Esophagus mucosa (tissue), 1 donor: ENCODE results near the gene SORBS1. TPM values are rescaled to one million over a fixed set of nuclear protein-coding genes. Genes with fewer than 3 reads are reported as not detected.
A peak's percentile ranks its signal among the peaks of the same experiment; 100 is the strongest.

Experiments used
- ATAC-seq: fragments of 200-7000 bp; cut with Tn5 transposase; one replicate; pipeline ENCODE4 v1.9.1; 2020
- total RNA-seq: library from RNA; stranded (reverse); gene quantifications from one replicate; pipeline ENCODE4 v1.2.4, GENCODE V29; 2023
- donor health status: DM: yes; HTN: yes; CAD: no.

The SORBS1 gene
- total RNA-seq, 1 donor from 2014 or later: 23.2 TPM

DNA sequence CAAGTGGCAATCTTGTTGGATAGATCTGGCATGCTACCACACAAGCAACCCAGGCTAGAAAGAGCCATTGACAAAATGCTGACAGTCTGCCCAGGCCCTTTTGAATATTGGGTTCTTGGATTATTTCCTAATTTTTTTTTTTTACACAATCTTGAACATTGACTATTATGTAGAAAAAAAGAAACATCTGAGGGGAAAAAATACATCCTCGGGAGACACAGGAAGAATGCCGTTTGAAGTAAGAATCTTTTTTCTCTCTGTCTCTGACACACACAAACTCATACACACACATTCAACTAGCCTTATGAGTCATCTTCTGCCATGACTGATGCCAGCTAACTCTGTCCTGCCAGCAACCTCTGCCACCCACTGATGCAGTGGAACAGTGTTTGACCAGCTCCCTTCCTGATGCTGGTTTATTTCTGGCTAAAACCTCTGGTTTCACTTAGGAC is 47.2 kb downstream of the SORBS1 start:
- ATAC-seq: peak; percentile 81

DNA sequence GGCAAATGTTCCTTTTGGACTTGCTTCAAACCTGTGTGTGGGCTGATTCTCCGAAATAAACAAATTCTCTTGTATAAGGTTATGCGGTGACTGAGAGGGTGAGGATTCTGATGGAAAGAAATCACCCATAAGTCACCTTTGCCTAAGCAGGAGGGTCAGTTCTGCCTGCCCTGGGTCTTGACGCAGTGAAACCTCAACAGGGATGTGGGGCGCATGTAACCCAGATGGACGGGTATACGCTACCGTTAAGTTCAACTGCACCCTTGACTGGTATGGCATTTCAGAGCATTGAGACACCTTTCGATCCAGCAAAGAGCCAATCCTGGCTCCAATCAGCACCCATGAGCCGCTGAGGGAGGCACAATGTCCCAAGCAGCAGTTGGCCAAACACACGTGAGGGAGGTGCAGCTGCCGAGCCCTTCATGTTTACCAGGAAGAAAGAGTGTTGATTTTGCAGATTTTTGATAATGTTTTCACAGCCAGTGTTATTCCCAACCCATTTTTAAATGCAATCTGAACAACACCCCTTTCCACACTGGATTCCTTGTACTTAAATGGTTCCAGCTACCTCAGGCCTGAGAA is 48.1 kb downstream of the SORBS1 start:
- ATAC-seq: no peak

DNA sequence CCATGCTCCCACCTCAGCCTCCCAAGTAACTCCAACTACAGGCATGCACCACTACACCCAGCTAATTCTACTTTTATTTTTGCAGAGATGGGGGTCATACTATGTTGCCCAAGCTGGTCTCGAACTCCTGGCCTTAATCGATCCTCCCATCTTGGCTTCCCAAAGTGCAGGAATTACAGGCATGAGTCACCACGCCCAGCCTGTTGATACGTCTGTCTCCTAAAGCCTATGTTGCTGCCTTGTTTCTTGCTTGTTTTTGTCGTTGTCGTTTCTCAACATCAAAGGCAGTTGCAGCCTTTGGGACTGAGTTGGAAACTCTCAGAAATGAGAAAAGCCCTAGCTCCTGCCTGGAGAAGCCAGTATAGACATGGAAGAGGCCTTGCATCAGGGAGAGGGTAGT is 49.9 kb downstream of the SORBS1 start:
- ATAC-seq: no peak

DNA sequence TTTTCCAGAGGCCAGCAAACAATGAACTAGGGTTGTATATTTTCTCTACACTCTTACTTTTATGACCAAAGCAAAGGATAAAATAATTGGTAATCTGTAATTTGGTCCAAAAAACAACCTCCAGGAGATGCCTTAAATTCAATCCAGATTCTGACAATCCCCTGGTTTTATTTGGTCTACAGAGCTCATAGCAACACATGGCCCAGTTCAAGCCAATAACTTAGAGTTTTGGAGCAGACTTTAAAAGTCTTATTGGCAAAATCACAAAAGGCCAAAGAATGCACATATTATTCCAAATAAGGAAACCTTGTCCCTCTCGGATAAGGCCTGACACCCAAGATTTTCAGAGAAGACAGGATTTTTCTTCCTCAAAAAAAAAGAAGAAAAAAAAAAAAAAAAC is 51.9 kb downstream of the SORBS1 start:
- ATAC-seq: no peak

DNA sequence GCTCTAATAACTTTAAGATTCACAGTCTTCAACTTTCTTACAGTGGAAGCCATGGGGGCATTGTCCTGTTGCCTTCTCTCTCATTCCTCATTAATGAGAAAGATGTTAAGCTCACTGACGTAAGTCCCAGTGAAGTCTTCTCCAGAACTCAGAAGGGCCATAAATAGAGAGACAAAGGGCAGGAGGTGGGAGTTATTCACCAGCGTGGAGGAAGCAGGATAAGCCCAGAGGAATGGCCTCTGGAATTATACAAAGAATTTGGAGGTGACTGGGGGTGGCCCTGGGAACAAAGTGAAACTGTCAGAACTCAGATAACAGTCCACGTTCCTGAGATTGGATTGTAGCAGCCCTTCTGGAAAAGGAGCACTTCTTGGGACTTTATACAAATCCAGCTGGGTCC is 52.4 kb downstream of the SORBS1 start:
- no peak for ATAC-seq

DNA sequence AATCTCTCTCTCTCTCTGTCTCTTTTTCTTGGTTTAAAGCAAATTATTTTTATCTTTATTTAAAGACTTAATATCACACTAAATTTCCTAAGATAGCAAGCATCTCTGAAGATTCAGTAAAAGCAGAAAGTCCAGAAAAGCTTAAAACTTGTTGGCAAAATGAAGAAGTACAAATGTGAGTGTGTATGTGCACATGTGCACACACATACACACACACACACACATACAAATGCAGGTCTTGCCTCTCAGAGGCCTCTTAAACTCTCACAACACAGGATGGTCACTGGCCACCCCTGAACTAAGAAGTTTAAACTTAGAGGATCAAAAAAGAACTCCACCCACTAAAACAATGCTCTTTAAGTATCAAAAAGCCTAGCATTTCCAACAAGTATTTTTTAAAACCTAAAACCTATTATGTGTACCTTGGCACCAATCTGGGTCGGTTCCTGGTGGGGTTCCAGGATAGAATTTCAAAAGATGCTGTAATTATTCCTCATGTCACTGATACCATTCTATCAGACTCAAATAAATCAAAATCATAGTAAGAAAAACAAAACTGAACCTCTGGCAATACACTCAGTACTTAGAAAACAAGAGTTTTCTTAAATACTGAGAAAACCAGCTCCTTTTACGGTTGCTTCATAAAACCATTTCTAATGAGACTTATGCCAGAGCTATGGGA is 55.0 kb downstream of the SORBS1 start:
- no peak for ATAC-seq

DNA sequence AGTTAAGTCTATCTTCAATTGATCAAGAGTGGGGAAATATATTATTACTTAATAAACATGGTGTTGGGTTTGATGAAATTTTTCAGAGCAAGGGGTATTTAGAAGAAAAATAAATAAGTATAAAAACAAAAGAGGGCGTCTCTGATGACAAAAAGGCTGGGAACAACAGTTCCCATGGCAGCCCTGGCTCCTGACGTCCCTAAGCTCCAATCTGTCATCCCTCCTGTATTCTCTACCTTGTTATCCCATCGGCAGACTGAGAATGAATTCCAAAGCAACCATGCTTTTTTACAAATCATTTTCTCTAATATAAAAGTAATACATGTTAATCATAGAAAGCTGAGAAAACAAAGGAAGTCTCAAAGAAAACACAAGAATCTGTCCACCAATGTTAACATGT is 55.5 kb downstream of the SORBS1 start:
- no peak for ATAC-seq

DNA sequence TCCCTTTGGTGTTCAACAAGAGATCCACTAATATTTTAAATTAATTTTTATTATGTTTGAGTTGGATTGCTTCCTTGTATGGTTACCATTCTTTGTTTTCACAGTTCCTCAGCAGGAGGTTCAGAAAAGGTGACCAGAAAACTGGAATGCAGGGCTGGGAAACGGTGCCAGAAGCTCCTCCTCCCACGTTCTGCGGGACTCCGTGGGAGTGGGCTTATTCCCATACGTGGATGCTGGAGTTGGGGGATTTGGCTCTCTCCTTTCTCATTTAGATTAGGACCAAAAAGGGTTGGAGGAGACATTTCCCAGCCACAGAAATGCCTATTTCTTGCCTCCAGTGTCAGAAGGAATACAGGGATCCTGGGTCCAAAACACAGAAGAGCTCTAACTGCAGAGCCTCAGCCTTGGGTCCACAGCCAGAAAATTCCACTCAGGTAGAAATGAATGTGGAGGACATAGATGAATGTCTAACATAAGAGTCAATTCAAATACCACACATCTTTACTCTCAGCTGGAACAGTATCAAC is 56.0 kb downstream of the SORBS1 start:
- no peak for ATAC-seq

DNA sequence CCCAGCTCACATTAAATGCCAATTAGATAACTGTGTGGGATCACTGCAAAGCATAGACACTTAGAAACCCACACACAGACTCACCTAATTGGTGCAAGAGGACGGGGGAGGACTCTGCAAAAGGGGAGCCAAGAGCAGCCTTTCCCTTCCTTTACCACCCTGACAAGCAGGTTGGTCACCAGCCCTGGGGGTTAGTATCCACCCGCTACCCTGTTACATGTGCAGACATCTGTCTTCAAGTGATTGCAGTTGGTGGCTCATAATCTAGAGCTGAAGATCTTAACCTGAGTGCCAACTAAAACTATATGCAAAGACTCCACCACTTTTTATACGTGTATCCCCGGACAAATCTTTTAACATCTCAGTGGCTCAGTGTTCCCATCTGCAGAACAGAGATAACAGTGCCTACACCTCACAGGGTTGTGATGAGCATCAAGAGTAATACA is 56.9 kb downstream of the SORBS1 start:
- peak; percentile 42 for ATAC-seq

DNA sequence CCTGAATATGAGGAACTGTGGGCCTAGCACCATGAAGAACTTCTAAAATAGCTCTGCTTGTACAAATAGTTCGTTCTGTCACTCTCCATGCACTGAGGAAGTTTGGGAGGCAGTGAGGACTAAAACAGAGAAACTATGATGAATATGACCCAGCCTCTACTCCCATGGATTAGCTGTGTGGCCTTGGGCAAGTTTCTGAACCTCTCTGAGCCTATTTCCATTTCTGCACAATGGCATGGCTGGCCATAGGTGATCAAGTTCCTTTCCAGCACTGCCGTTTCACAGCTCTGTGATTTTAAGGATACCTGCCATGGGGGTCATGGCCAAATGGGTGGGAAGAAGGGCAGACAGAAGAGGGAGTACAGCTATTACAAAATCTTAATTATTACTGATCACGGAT is 57.6 kb downstream of the SORBS1 start:
- no peak for ATAC-seq

DNA sequence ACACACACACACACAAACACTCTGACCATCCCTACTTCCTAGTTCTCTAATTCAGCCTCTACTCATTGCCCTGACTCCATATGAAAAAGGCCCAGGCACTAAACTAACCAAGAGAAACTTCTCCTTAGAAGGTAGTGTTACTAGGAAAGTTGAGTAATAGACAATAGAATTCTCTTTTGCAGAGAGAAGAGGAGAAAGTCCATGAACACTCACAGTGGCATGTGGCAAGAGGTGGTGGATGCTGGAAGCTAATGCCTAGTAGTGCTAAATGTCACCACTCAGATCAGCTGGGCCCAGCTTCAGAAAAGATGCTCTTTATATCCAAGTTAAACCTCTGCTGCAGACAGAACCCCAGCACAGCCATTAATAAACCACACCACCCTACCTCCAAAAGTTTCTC is 58.2 kb downstream of the SORBS1 start:
- ATAC-seq: peak; percentile 13

DNA sequence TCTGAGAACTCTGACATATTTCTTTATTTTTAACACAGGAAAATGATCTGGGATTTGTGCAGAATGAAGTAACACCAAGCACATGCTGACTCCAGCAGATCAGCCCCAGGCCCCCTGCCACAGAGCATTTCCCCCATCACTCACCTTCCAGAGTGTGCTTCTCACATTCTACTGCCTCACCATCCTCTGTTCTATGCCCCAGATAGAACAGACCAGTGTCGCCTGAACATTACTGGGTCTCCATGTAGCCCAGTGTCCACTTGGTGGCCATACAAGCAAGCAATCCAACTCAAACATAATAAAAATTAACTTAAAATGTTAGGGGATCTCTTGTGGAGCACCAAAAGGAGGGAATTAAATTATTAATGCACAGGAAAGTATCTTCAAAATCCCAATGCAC is 58.8 kb downstream of the SORBS1 start:
- no peak for ATAC-seq

DNA sequence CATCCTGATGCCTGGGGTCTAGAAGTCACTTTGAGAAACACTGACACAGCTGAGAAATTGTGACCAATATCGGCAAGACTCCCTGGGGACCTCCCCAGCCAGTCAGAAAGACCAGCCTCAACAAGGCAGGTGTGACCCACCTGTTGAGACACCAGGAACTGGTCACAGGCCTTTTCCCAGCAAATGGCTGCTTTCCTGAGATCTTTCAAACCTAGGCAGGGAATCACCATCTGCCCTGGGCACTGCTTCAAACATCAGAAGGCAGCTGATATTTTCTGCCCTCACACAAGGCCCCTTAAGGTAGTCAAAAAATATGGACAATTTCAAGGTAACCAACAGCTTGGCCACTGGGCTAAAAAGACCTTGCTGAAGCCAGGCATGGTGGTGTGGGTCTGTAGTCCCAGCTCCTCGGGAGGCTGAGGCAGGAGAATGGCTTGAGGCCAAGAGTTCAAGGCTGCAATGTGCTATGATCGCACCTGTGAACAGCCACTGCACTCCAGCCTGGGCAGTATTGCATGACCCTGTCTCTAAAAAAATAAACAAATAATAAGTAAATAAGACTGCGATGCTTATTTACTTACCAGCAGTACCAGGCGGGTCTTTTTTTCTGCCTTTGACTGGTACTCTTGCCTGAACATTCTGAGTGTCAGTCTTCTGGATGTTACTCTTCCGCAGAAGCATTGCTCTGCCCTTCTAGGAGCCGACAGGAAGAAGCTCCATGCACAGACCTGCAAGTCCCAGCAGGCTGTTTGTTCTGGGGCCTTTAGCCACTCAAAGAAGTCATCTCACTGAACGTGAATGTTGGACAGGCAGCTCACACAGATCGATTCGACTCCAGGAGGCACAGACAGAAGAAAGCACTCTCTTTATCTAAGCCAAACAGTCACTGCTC is 59.7 kb downstream of the SORBS1 start:
- ATAC-seq: peak; percentile 15

DNA sequence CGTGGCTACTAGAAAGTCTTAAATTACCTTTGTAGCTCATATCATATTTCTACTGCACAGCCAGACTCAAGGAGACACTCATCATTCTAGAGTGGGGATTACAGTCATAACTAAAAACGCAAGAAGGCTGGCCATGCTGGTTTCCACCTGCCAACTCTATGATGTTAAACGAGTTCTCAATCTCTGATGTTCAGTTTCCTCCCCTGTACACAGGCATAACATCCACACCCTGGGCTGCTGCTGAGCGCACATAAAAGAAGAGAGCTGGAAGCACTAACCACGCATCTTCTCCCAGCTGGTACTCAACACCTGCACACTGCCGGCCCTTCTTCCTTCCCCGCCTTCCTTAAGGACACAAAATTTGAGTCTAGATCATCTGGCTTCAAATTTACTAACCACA is 60.5 kb downstream of the SORBS1 start:
- ATAC-seq: no peak

DNA sequence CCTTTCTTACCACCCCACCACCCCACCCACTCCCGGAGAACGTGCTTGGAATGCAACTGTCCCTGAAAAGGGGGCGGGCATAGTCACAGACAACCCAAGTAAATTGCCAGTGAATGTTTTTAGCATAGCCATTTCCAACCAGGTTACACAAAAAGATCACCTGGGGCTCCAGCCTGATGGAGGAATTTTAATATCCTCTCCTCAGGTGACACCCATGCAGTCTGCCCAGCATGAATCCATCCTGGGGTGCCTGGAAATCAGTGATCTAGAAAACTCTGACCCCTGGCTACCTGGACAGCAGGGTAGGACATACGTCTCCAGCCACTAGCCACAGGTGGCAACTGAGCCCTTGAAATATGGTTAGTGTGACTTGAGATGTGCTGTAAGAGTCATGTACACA is 61.1 kb downstream of the SORBS1 start:
- ATAC-seq: no peak

DNA sequence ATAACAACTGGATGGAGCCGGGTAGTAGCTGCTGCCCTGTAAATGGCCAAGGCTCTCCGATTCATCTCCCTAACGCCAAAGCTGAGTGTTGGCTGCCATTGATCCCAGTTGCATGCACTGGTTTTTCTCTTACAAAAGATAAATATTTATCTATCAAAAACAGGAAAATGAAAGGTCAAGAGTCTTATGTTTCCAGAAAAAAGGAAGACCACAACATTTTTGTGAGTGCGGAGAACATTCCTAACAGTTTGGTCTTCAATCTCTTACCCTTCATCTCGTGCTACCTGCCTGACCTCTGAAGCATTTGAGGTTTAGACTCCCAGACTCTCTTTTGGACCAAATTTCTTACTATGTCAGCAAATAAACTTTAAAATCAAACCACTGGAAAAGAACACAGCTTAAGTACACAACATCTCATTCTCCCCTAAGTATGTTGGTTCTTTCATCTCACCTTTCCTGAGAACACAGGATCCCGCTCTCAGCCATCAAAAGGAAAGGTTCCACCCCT is 61.6 kb downstream of the SORBS1 start:
- ATAC-seq: no peak

DNA sequence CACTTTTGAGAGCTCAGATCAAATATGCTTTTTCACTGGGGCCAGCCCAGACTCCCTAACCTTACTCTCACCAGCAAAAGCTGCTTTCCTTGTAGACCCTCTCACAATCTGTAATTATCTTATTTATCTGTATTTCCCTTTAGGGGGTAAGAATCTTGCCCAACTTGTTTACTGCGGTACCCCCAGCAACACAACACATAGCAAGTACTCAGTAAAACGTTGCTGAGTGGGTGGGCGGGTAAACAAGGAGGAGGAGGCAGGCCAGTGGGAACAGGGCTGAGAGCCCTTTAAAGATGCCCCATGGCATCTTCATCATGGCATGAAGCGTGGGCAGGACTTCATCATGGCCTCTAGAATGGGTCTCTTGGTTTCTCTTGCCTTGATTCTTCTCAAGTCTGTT is 64.2 kb downstream of the SORBS1 start:
- ATAC-seq: no peak

DNA sequence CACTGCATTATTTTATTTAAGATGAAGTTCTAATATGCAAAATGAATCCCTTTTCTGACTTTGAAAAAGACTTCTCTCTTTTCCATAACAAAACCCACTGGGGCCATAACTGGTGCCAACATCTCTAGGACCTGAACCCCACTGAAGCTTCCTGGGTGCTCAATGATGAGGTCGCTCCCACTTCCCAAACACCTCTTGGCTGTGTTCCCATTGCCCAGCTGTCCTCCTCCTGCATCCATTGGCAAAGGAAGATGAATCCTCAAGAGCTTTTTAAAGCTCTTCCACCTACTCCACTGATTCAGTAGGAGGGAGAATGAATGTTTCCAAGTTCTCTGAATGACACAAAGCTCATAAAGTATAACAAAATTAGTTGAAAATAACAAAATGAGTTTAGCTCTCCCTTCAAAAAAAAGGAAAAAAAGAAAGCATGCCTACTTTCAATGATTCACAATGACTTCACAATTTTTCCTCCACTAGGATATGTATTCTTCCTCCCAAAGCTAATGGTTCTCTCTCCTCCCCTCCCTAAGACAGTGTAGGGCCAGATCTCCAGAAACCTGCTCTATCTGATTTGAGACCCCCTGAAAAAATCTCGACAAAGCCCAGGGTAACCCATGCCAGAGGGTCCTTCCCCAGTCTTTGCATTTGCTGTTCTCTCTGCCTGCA is 64.8 kb downstream of the SORBS1 start:
- no peak for ATAC-seq

DNA sequence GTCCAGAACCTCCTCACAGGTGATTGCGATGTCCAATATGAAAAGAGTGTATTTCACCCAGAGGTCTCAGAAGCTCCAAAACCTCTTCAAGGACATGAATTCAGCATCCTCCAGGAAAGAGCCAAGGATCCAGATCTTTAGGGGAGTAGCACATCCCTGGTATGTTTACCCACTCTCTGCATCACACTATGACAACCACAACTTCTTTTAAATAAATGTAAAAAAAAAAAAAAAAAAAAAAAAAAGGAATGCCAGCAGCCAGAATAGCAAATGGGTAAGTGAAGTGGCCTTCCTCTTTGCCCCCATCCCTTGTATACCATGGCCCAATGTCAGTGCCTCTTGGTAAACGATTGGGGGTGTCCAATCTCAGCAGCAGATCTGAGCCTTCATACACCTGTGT is 67.3 kb downstream of the SORBS1 start:
- ATAC-seq: no peak

DNA sequence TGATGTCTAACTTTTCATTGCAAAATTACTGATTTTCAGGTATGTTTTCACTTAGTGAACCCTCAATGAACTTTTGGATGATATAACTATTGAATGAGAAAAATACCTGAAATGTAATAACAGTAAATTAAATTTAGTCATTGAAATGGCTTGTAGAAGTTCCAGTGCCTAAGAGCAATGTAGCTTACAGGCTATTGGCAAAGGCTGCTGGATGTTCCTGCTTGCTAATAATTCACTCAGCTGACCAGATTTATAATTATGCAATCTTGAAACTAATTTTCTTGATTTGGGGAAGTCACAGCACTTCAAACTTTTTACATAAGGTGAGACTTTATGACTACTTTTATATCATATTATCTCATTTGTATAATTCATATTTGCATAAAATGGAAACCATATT is 73.2 kb downstream of the SORBS1 start:
- no peak for ATAC-seq

DNA sequence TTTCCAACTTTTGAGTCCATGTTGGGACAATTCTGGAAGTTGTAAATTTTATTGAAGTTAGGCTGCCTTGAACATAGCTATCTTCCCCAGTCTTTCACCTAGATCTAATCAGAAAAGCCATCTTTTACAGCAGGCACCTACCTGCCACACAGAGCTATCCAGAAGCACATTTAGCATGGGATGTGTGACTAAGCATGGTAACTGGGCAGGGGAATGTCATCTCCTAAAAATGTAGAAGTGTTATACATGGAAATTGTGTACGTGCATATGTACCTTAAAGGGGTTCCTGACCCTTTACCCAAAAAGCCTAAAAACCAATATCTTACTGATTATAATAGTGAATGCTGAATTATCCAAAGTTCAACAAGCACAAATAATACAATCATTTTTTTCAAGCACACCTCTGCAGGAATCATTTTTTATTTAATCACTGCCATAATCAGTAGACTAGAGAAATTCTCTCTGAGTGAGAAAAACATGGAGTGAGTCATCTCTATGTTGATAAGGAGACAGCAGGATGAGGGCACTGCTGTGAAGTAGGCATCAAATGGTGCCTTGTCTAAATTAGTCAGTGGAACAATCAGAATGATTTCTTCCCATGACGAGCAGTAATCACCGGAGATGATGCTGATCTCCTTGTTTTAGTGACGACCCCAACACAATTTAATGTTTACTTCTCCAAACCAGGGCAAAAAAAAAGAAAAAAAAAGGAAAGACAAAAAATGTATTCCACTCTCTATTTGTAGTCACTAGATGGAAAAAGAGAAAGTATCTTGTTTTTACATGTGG is 75.9 kb downstream of the SORBS1 start:
- no peak for ATAC-seq
